ENCODE results near the gene OVOL1.

The OVOL1 gene

DNA sequence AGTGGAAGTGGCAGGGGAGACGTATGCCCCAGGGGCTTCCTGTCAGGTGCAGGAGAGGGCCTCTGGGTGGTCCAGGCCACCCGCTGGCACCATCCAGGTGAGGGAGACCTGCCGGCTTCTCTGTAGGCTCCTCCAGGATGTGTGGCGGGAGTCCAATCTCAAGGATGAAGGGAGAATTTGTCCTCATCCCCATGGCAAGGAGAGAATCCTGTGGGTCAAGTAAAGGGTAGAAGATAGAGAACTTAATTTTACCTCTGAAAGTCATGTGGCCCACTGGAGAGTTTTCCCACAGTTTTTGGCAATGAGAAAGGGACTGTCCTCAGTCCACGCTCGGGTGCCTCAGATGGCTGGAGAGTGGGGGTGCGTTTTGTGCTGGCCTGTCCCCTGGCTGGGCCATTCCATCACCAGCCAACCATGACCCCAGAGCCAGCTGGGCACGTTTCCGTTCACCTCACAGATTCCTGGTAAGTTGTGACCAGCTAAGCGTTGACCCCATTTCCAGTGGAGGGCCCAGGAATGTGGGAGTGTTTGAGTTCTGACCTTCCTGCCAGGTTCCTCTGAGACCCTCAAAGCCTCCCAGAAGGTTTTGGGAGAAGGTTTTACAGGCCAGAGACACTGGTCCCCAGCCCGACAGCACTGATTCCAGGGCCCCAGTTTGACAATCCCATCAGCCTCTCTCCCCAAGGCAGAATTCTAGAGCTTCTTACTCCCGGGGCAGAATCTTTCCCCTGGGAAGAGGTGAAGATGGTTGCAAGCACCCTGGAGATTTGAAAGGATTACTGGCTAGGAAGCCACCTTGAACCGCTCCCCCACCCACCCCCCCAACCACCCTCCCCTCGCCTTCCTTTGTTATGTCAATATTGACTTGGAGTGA is 2.6 kb downstream of the OVOL1 start:
- H3K4me3 ChIP-seq (ENCODE audit: low read length), result no peak overlapping the region
- no peak for DNase-seq (ENCODE audit: low read depth)
- TF ChIP-seq, protein P1, sequence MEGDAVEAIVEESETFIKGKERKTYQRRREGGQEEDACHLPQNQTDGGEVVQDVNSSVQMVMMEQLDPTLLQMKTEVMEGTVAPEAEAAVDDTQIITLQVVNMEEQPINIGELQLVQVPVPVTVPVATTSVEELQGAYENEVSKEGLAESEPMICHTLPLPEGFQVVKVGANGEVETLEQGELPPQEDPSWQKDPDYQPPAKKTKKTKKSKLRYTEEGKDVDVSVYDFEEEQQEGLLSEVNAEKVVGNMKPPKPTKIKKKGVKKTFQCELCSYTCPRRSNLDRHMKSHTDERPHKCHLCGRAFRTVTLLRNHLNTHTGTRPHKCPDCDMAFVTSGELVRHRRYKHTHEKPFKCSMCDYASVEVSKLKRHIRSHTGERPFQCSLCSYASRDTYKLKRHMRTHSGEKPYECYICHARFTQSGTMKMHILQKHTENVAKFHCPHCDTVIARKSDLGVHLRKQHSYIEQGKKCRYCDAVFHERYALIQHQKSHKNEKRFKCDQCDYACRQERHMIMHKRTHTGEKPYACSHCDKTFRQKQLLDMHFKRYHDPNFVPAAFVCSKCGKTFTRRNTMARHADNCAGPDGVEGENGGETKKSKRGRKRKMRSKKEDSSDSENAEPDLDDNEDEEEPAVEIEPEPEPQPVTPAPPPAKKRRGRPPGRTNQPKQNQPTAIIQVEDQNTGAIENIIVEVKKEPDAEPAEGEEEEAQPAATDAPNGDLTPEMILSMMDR (conservative IDR thresholded peaks at IDR 0.05; ENCODE audit: low read depth, low read length), result no peak

DNA sequence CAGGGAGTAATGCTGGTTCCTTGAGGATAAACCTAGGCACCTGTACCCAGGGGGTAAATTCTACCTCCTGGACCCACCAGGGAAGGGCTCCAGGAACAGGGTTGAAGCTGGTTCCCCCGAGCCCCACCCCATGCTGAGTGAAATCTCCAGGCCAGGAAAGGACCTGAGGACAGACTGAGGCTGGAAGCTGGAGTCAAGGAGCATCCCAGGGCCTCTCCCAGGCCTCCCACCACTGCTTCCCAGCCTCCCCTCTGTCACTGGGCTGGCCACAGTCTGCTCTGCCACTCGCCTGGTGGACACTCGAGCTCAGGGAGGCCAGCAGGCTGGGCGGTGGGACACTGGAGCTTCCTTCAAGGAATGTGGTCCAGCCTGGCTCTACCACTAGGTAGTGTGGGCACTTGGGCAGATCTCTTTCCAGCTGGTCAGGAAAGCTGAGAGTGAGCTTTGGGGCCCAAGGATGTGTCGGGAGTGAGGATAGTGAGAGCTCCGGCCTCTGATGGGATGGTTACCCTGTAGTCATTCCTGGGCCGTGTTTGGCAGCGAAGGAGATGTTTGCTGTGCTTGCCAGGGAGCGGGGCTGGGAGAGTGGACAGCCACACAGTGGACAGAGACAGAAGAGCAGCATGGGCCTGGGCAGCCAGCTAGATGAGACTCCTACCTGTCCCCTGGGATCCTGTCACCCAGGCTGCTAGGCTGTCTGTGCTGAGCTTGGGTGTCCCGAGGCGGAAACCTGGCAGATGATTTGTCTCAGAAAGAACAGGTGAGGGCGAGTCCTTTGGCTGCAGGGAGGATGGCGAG is 3.4 kb downstream of the OVOL1 start:
- no peak overlapping the region for H3K4me3 ChIP-seq (ENCODE audit: low read length)
- DNase-seq (ENCODE audit: low read depth), result no peak
- TF ChIP-seq, protein P1 (conservative IDR thresholded peaks at IDR 0.05; ENCODE audit: low read depth, low read length), result no peak

DNA sequence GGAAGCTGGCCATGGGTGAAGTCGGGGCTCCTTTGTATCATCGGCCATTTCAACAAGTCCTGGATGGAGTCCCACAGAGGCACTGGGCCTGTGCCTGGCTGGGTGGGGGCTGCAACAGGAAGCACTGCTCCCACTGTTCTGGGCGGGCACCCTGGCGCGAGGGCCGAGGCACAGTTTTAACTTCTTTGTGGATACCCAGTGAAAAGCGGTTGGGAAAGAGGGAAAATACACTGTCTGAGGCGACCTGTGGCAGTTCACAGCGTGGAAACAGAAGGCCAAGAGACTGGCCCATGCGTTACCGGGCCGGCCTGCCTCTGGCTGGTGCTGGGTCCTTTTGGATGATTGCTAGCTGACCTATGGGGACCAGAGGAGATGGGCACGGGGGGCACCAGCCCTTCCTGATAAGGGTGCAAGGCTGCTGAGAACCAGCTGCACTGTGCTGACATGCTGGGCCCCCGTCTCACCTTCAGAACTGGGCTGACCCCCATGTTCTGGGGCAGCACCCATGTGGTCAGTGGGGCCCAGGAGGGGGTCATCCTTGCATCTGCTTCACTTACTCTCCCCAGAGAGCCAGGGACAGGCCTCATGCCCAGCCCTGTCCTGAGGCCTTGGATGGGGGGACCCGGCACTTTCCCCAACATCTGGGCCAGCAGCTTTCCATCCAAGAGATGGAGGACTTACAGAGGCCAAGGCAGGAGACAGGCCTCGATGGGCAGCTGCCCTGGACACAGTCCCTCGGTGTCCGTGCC is 4.2 kb downstream of the OVOL1 start:
- TF ChIP-seq, protein P1 (conservative IDR thresholded peaks at IDR 0.05; ENCODE audit: low read depth, low read length), result no peak
- no peak overlapping the region for H3K4me3 ChIP-seq (ENCODE audit: low read length)
- no peak for DNase-seq (ENCODE audit: low read depth)

DNA sequence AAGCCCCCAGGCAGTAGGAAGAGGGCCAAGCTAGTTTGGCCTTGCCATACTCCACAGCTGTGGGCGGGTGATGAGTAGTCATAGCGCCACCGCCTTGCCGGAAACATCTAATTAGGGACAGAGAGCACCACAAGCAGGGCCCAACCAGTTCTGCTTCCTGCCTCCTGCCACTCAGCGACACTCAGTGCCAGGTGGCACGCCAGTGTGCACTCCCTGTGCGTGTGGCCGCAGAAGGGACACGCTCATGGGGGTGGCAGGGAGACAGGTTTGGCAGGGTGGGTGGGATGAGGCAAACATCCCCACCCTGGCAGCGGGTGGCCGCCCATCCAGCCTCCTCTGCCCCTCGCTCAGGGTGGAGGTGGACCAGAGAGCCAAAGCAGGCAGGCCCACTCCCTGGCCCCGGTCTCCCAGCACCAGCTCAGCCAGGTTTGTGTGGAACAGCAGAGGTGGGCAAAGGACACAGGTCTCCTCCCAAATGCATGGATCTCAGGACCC is 4.9 kb downstream of the OVOL1 start:
- TF ChIP-seq, protein P1 (conservative IDR thresholded peaks at IDR 0.05; ENCODE audit: low read depth, low read length), result no peak
- no peak for DNase-seq (ENCODE audit: low read depth)
- H3K4me3 ChIP-seq (ENCODE audit: low read length), result no peak overlapping the region

DNA sequence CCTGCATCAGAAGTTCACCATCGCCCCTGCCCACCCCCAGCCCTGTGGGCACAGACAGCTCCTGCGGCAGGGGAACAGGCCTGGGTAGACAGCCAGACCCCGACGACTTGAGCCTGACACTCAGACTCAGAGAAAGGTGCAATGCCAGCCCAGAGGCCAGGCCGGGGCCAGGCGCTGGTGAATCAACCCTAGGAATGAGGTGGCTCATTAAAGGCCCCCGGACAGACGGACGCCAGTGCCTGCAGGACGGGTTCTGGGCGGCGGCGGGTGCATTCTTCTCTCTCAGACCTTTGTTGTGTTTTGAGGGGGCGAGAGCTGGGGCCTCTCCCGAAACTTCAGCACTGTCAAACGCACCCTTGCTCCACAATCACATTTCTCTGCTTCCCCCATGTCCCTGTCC is 5.6 kb downstream of the OVOL1 start:
- H3K4me3 ChIP-seq (ENCODE audit: low read length), result no peak overlapping the region
- TF ChIP-seq, protein P1 (conservative IDR thresholded peaks at IDR 0.05; ENCODE audit: low read depth, low read length), result no peak
- DNase-seq (ENCODE audit: low read depth), result no peak

DNA sequence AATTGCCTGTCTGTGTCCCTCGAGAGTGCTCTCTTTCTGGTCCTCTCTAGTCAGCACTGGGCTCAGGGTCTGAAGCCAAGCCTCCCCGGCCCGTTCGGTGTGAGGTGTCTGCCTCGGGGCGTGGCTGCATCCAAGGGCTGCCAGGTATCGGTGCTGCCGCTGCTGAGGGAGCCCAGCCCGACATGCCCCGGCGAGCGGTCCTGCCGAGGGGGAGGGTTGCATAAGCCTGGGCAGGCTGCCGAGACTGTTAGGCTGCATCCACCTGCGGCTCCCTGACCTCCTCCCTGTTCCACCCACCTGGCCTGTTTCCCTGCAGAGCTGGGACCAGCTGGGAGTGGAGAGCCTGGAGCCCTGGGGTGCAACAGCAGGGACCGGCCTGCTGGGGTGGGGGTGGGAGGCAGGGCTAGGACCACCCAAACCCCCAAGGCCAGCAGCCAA is 6.3 kb downstream of the OVOL1 start:
- TF ChIP-seq, protein P1 (conservative IDR thresholded peaks at IDR 0.05; ENCODE audit: low read depth, low read length), result no peak
- no peak for DNase-seq (ENCODE audit: low read depth)

More for the DNA sequence above, 6.3 kb downstream of the OVOL1 start:
- no peak overlapping the region for H3K4me3 ChIP-seq (ENCODE audit: low read length)
